Measurements from ENCODE around the gene EMILIN1.

DNA sequence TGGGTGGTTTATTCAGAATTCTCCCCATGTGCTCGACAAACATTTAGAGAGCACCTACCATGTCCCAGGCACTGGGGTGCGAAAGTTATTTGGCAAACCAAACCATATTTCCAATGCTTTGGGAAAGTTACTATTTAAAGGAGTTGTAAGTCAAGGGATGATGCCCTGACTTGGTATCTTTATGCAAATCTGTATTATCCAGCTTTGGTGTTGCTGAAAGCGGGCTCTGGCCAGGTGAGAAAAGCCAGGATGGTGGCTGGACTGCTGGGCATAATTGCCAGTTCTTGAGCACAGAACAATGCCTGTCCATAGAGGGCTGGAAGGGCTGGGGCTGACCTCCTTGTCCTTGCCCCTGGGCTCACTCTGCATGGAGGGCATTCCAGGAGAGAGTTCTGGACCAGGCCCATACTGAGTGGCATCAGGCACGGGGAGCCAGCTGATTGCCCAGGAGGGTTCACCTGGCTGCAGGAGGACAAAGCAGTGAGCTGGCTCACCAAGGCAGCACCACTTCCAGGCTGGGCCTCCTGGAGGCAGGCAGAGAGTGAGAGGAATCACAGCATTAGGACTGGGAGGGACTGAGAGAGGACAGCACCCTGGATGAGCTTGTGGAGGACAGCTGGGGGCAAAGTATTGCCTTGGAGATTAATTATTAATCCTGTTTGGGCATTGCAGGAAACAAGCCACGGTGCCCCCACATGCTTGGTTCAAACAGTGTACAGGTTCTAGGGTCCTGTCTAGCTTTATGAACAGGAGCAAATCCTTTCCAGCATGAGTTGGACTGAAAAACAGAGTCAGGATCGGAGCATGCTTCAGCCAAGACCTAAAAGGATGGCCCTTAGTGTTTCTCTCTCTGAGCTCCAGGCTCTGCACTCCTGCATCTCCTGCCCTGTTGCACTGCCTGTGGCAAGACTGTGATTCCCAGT, 15.3 kb downstream of the EMILIN1 start:
- TF ChIP-seq EZH2 (IDR thresholded peaks at IDR 0.05) (no peak), POLR2AphosphoS5 (IDR thresholded peaks at IDR 0.05; ENCODE audit: borderline replicate concordance, low read depth, low read length) (no peak), FOXP2 (optimal IDR thresholded peaks at IDR 0.05; ENCODE audit: control extremely low read depth, extremely low read length, insufficient read depth) (no peak)
